DMS153 (cell line): ENCODE results near the gene KRTAP1-4.
A peak's percentile ranks its signal among the peaks of the same experiment; 100 is the strongest.
"Not testable (repeated sequence)": the region's sequence is repeated elsewhere in the genome, so short reads cannot be mapped to it uniquely, and the experiment has no call there.

Source experiments
- DNase-seq: peaks from one replicate; lab custom pipeline; 2025; lab: John Stamatoyannopoulos, UW

Gene KRTAP1-4

GRCh38 chr17:41003926-41004325, 26.1 kb downstream of the KRTAP1-4 start:
- DNase-seq, result no peak

GRCh38 chr17:41002814-41003213, 27.2 kb downstream of the KRTAP1-4 start:
- DNase-seq, result no peak

- DNase-seq, result no peak
Observed at GRCh38 chr17:41001795-41002194, 28.2 kb downstream of the KRTAP1-4 start.

- not testable (repeated sequence) for DNase-seq
Observed at GRCh38 chr17:40999563-40999962, 30.4 kb downstream of the KRTAP1-4 start, which contains the start of gene KRTAP3-2. KRTAP3-2 (minus strand) TSS chr17:40999906; CDS start chr17:40999853, 53 bp downstream.

GRCh38 chr17:40997361-40997760, 32.6 kb downstream of the KRTAP1-4 start:
- no peak for DNase-seq

GRCh38 chr17:40996829-40997228, 33.2 kb downstream of the KRTAP1-4 start:
- DNase-seq, result no peak

GRCh38 chr17:40995116-40995515, 34.9 kb downstream of the KRTAP1-4 start:
- DNase-seq, result no peak

- peak; percentile 78 for DNase-seq
Observed at GRCh38 chr17:40993839-40994238, 36.2 kb downstream of the KRTAP1-4 start, which contains the start of gene KRTAP3-3. KRTAP3-3 (minus strand) TSS chr17:40994164; CDS start chr17:40994097, 67 bp downstream.

- DNase-seq, result no peak
Observed at GRCh38 chr17:40993084-40993483, 36.9 kb downstream of the KRTAP1-4 start.

GRCh38 chr17:40992666-40993065, 37.3 kb downstream of the KRTAP1-4 start:
- no peak for DNase-seq

GRCh38 chr17:40986920-40987319, 43.1 kb downstream of the KRTAP1-4 start:
- no peak for DNase-seq

GRCh38 chr17:40984226-40984625, 45.8 kb downstream of the KRTAP1-4 start, which contains the start of gene KRT40:
KRT40 (minus strand) TSS chr17:40984326; CDS start chr17:40984273, 53 bp downstream.
- no peak for DNase-seq

GRCh38 chr17:40981115-40981514, 48.9 kb downstream of the KRTAP1-4 start:
- no peak for DNase-seq

GRCh38 chr17:40980596-40980995, 49.4 kb downstream of the KRTAP1-4 start:
- DNase-seq, result no peak

- no peak for DNase-seq
Observed at GRCh38 chr17:40980117-40980516, 49.9 kb downstream of the KRTAP1-4 start.
